ENCODE results near the gene ZC3HAV1.
"Not testable (repeated sequence)": the region's sequence is repeated elsewhere in the genome, so short reads cannot be mapped to it uniquely, and the experiment has no call there.

ZC3HAV1 gene

DNA sequence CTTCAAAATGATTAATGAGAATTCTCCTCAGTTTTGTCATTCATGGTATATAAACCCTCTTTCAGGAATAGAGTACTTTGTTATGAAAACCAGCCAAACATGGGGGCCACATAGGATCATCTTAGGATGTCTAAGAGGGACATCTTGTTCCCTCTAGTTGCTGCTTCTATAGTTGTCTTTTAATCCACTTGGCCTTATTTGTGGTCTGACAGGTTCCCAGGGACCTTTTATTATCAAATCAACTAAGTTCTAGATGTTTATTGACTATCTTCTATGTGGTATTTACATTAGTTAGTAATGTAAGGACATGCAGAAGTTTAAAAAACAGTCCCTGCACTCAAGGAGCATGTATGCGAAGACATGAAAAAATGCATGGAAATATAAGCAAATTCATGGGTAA lies 1.6 kb upstream of the ZC3HAV1 start:
- DNase-seq (ENCODE audit: extremely low spot score): no peak
- CTCF ChIA-PET: no interaction called here
- POLR2A ChIA-PET: no interaction called here
- TF ChIP-seq LEF1 (IDR thresholded peaks at IDR 0.05; ENCODE audit: borderline replicate concordance): no peak
- TF ChIP-seq SUZ12 (IDR thresholded peaks at IDR 0.05): no peak
- TF ChIP-seq L3MBTL2 (conservative IDR thresholded peaks at IDR 0.05): no peak
- no peak for TF ChIP-seq FOXA1 (IDR thresholded peaks at IDR 0.05)
- no peak for TF ChIP-seq ZNF384 (IDR thresholded peaks at IDR 0.05)
- no peak for TF ChIP-seq ELF4 (IDR thresholded peaks at IDR 0.05)
- TF ChIP-seq, protein P1, sequence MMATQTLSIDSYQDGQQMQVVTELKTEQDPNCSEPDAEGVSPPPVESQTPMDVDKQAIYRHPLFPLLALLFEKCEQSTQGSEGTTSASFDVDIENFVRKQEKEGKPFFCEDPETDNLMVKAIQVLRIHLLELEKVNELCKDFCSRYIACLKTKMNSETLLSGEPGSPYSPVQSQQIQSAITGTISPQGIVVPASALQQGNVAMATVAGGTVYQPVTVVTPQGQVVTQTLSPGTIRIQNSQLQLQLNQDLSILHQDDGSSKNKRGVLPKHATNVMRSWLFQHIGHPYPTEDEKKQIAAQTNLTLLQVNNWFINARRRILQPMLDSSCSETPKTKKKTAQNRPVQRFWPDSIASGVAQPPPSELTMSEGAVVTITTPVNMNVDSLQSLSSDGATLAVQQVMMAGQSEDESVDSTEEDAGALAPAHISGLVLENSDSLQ (IDR thresholded peaks at IDR 0.05): no peak
- no peak for TF ChIP-seq NFRKB (IDR thresholded peaks at IDR 0.05)
- no peak for TF ChIP-seq BHLHE40 (IDR thresholded peaks at IDR 0.05; ENCODE audit: borderline replicate concordance)
- no peak for TF ChIP-seq ARNT (IDR thresholded peaks at IDR 0.05)
- no peak for TF ChIP-seq HDGF (IDR thresholded peaks at IDR 0.05; ENCODE audit: borderline replicate concordance)
- no peak for TF ChIP-seq TARDBP (IDR thresholded peaks at IDR 0.05)
- no peak for TF ChIP-seq FOXK2 (IDR thresholded peaks at IDR 0.05)
- no peak for TF ChIP-seq CTBP1 (IDR thresholded peaks at IDR 0.05; ENCODE audit: borderline replicate concordance)

- CTCF ChIA-PET: interaction anchor here (0.9 kb wide), 1 partner anchor 35 kb away, joined by 3 read pairs; no protein-coding TSS in a partner anchor
- DNase-seq (ENCODE audit: extremely low spot score): no peak
- POLR2A ChIA-PET: no interaction called here
- TF ChIP-seq TARDBP (IDR thresholded peaks at IDR 0.05) (no peak), ZNF384 (IDR thresholded peaks at IDR 0.05) (no peak), ELF4 (IDR thresholded peaks at IDR 0.05) (no peak), LEF1 (IDR thresholded peaks at IDR 0.05; ENCODE audit: borderline replicate concordance) (no peak)
These were observed 477 bp upstream of the ZC3HAV1 start for GRCh38 chr7:139109983-139110411.

GRCh38 chr7:139108266-139109187 lies 993 bp downstream of the ZC3HAV1 start:
- ChIA-PET CTCF (interaction anchor here (0.8 kb wide), 1 partner anchor 91 kb away, joined by 3 read pairs; no protein-coding TSS in a partner anchor), POLR2A (interaction anchor here (0.6 kb wide), 1 partner anchor 11 kb away, joined by 3 read pairs; no protein-coding TSS in a partner anchor)
- peak; percentile 55 for DNase-seq (ENCODE audit: extremely low spot score)
- TF ChIP-seq L3MBTL2 (conservative IDR thresholded peaks at IDR 0.05): peak; percentile 77
- no peak for TF ChIP-seq ELF4 (IDR thresholded peaks at IDR 0.05)
- TF ChIP-seq, protein P1 (IDR thresholded peaks at IDR 0.05): no peak
- no peak for TF ChIP-seq SP1 (IDR thresholded peaks at IDR 0.05)
- no peak for TF ChIP-seq HDGF (IDR thresholded peaks at IDR 0.05; ENCODE audit: borderline replicate concordance)

- no peak for TF ChIP-seq LEF1 (IDR thresholded peaks at IDR 0.05; ENCODE audit: borderline replicate concordance)
- TF ChIP-seq NFRKB (IDR thresholded peaks at IDR 0.05): no peak
- TF ChIP-seq L3MBTL2 (conservative IDR thresholded peaks at IDR 0.05): no peak
- no peak for TF ChIP-seq SUZ12 (IDR thresholded peaks at IDR 0.05)
- TF ChIP-seq TARDBP (IDR thresholded peaks at IDR 0.05): no peak
- no peak for TF ChIP-seq FOXA1 (IDR thresholded peaks at IDR 0.05)
- no peak for TF ChIP-seq CTBP1 (IDR thresholded peaks at IDR 0.05; ENCODE audit: borderline replicate concordance)
- TF ChIP-seq FOXK2 (IDR thresholded peaks at IDR 0.05): no peak
- TF ChIP-seq ZNF384 (IDR thresholded peaks at IDR 0.05): no peak
- TF ChIP-seq, protein P1 (IDR thresholded peaks at IDR 0.05): no peak
- no peak for TF ChIP-seq FOXM1 (IDR thresholded peaks at IDR 0.05; ENCODE audit: borderline replicate concordance)
- no peak for TF ChIP-seq ARNT (IDR thresholded peaks at IDR 0.05)
- no peak for TF ChIP-seq BHLHE40 (IDR thresholded peaks at IDR 0.05; ENCODE audit: borderline replicate concordance)
- POLR2A ChIA-PET: no interaction called here
- no peak for DNase-seq (ENCODE audit: extremely low spot score)
- CTCF ChIA-PET: no interaction called here
These were observed 2.6 kb downstream of the ZC3HAV1 start for GRCh38 chr7:139106959-139107358.

DNA sequence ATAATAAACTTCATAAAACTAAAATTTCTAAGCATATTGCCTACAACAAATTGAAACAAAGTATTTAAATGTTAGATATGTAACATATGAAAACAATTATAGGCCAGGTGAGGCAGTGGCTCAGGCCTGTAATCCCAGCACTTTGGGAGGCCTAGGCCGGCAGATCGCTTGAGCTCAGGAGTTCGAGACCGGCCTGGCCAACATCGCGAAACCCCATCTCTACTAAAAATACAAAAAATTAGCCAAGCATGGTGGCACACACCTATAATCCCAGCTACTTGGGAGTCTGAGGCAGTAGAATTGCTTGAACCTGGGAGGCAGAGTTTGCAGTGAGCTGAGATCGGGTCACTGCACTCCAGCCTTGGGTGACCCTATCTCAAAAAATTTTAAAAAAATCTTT lies 3.3 kb downstream of the ZC3HAV1 start:
- CTCF ChIA-PET; POLR2A ChIA-PET; DNase-seq (ENCODE audit: extremely low spot score): not testable (repeated sequence)

GRCh38 chr7:139105484-139105883 lies 4.0 kb downstream of the ZC3HAV1 start:
- POLR2A ChIA-PET: no interaction called here
- TF ChIP-seq L3MBTL2 (conservative IDR thresholded peaks at IDR 0.05) (no peak), LEF1 (IDR thresholded peaks at IDR 0.05; ENCODE audit: borderline replicate concordance) (no peak), FOXA1 (IDR thresholded peaks at IDR 0.05) (no peak), NFRKB (IDR thresholded peaks at IDR 0.05) (no peak), SP1 (IDR thresholded peaks at IDR 0.05) (no peak), TARDBP (IDR thresholded peaks at IDR 0.05) (no peak), ARNT (IDR thresholded peaks at IDR 0.05) (no peak)
- TF ChIP-seq, protein P1 (IDR thresholded peaks at IDR 0.05): no peak
- CTCF ChIA-PET: interaction anchor here (1.0 kb wide), 1 partner anchor 132 kb away, joined by 10 read pairs; no protein-coding TSS in a partner anchor
- DNase-seq (ENCODE audit: extremely low spot score): no peak

Data from HEK293T (cell line).